22Rv1 (cell line): ENCODE data around the gene TMEM252.
A peak's percentile ranks its signal among the peaks of the same experiment; 100 is the strongest.

ENCODE experiments used
- H3K27ac ChIP-seq: fragments of 450-650 bp; 2 replicates; pipeline ENCODE4 v1.5.1; 2017
- ZFX ChIP-seq: fragments of 450-650 bp; IDR thresholded peaks from 2 replicates; pipeline ENCODE4 v1.6.1; 2017; ENCODE audit warnings: antibody characterized with exemption, borderline replicate concordance
- TF ChIP-seq, protein P1 (sequence below): fragments of 450-650 bp; IDR thresholded peaks from 2 replicates; pipeline ENCODE4 v1.5.1; 2017; ENCODE audit warnings: mild to moderate bottlenecking

Gene TMEM252

DNA sequence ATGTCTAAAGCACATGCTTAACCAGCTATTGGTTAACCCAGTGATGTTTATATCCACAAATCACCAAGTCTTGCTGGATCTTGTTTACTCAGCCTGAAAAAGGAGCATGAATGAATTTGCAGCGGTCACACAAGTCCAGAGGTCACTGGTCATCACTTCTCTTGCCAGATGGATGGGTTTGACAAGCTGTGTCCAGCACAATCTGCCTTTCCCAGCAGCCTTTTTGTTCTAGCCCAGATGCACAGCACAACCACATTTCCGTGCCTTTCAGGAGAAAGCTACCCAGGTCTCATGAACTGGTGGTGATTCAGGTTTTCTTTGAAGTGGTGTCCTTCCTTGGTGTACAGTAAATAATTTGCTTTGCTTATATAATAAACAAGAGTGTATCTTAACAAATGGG, 32.1 kb downstream of the TMEM252 start:
- H3K27ac ChIP-seq, result no peak overlapping the region
- TF ChIP-seq, protein P1, sequence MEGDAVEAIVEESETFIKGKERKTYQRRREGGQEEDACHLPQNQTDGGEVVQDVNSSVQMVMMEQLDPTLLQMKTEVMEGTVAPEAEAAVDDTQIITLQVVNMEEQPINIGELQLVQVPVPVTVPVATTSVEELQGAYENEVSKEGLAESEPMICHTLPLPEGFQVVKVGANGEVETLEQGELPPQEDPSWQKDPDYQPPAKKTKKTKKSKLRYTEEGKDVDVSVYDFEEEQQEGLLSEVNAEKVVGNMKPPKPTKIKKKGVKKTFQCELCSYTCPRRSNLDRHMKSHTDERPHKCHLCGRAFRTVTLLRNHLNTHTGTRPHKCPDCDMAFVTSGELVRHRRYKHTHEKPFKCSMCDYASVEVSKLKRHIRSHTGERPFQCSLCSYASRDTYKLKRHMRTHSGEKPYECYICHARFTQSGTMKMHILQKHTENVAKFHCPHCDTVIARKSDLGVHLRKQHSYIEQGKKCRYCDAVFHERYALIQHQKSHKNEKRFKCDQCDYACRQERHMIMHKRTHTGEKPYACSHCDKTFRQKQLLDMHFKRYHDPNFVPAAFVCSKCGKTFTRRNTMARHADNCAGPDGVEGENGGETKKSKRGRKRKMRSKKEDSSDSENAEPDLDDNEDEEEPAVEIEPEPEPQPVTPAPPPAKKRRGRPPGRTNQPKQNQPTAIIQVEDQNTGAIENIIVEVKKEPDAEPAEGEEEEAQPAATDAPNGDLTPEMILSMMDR, result no peak
- TF ChIP-seq ZFX, result no peak

GRCh38 chr9:68507806-68508145, 32.9 kb downstream of the TMEM252 start:
- TF ChIP-seq, protein P1, result peak; percentile 44
- no peak for TF ChIP-seq ZFX
- H3K27ac ChIP-seq, result no peak overlapping the region

DNA sequence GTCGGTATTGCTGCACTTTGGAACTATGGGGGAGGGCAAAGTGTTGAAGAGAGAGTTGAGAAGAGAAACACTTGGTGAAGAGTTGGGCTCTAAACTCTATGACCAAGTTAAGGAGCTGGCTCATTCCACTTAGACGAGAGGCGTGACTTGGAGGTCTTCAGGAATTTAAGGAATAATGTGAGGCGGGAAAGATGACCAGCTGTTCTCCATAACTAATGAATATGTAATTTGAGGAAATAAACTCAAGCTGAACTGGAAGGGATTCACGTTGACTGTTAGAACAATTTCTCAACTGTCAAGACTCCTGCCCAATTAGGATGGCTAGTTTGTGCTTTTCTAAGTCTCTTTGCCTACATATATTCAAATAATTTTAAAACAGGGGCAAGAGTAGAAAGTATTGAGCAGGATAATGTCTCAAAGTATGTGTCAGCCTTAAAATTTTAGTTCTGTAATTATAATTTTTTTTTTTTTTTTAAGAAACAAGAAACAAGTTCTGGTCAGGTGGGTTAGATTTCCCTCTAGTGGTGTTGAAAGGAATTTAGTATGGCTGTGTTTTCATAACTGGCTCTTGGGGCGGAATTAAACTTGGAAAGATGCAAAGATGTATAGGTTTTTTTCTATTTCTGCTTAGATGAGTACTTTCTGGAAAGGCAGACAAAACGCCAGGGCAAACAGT, 33.4 kb downstream of the TMEM252 start:
- no peak for TF ChIP-seq ZFX
- TF ChIP-seq, protein P1, result peak; percentile 75
- H3K27ac ChIP-seq, result no peak overlapping the region

GRCh38 chr9:68506551-68506950, 34.1 kb downstream of the TMEM252 start:
- no peak overlapping the region for H3K27ac ChIP-seq

GRCh38 chr9:68505681-68506409, 34.8 kb downstream of the TMEM252 start:
- TF ChIP-seq, protein P1, result no peak

More at GRCh38 chr9:68506551-68506950, 34.1 kb downstream of the TMEM252 start:
- TF ChIP-seq ZFX, result no peak
- TF ChIP-seq, protein P1, result no peak

GRCh38 chr9:68502279-68502678, 38.4 kb downstream of the TMEM252 start:
- TF ChIP-seq ZFX, result no peak
- TF ChIP-seq, protein P1, result no peak

More at GRCh38 chr9:68505681-68506409, 34.8 kb downstream of the TMEM252 start:
- H3K27ac ChIP-seq, result no peak overlapping the region

More at GRCh38 chr9:68502279-68502678, 38.4 kb downstream of the TMEM252 start:
- H3K27ac ChIP-seq, result no peak overlapping the region
